Measurements from ENCODE around the gene ATAD3A. TPM values are rescaled to one million over a fixed set of nuclear protein-coding genes. Genes with fewer than 3 reads are reported as not detected.

Gene ATAD3A
- total and polyA plus RNA-seq, 2 of the 4 experiments (the other 2 are of a cell fraction): 27.2 to 34.0 TPM

DNA sequence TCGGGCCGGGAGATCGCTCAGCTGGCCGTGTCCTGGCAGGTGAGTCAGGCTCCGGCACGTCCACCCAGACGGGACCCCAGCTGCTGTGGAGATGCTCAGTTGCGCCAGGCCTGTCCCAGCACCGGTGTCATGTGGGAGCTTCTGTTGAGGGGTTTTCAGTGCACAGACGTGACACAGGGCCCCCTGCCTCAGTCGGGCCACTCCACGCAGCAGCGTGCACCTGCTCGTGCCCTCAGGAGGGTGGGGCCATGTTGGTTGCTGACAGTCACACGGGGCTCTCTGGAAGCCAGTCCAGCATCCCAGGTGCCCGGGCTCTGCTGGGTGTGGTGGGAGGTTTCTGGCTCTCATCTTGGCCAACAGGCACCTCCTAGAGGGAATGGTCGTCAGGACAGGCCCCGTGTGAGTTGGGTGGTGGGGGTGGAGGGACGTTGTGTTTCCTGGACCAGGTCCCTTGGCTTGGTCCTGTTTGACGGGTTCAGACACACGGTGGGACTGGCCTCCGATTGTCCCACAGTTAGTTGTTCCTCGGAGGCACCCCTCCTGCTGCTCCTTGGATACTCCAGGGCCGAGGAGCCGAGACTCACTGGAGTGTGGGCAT is 21.2 kb upstream of the ATAD3A start:
- in situ Hi-C loops (cut with MboI; ENCODE audit: low sequenced_read_pairs) (no loop called here), dilution Hi-C loops (cut with HindIII; ENCODE audit: low sequenced_read_pairs, unreplicated experiment) (no loop called here), intact Hi-C loops (cut with micrococcal nuclease) (no loop called here)
- Histone ChIP-seq H3K4me2 (ENCODE audit: low read depth, low read length) (no peak overlapping the region), H3K4ac (ENCODE audit: low read depth, low read length) (no peak overlapping the region), H3K79me1 (ENCODE audit: low read depth in 1 of 2, low read length in 2 of 2) (peaks cover 3 to 4% of the 10 kb centered on the region in 2 experiments; a peak in 2 of 4 replicates), H2BK20ac (ENCODE audit: low read depth, low read length) (no peak overlapping the region), H3K4me3 (ENCODE audit: insufficient read depth, low read depth, low read length) (no peak overlapping the region), H3K14ac (replicated peaks; ENCODE audit: low read depth, low read length) (no peak overlapping the region), H3K9me3 (ENCODE audit: control insufficient read depth, insufficient read depth, low read length) (no peaks in the 10 kb centered on the region; the same call in none of the 2 replicates), H3K4me1 (ENCODE audit: control insufficient read depth, insufficient read depth, low read length) (no peaks in the 10 kb centered on the region), H3K9ac (ENCODE audit: low read depth, low read length) (no peak overlapping the region), H2AK9ac (replicated peaks; ENCODE audit: low read depth, low read length, poor library complexity) (no peak overlapping the region), H4K5ac (ENCODE audit: low read depth, low read length) (no peak overlapping the region), H3K9me1 (ENCODE audit: insufficient read depth, low read length) (no peaks in the 10 kb centered on the region), H3K27me3 (ENCODE audit: control insufficient read depth, insufficient read depth, low read length) (no peaks in the 10 kb centered on the region), H2AFZ (replicated peaks; ENCODE audit: low read length, poor library complexity) (no peak overlapping the region), H2BK15ac (ENCODE audit: low read depth, low read length) (no peak overlapping the region), H4K20me1 (ENCODE audit: insufficient read depth, low read length) (no peaks in the 10 kb centered on the region), H4K91ac (ENCODE audit: insufficient read depth, low read depth, low read length) (no peak overlapping the region), H2BK120ac (ENCODE audit: low read depth, low read length) (no peak overlapping the region), H3K27ac (ENCODE audit: insufficient read depth, low read length) (no peak overlapping the region), H3K18ac (ENCODE audit: low read depth, low read length) (no peak overlapping the region), H4K8ac (ENCODE audit: low read depth in 2 of 2, low read length in 2 of 2) (no peak overlapping the region), H2AK5ac (ENCODE audit: low read depth, low read length) (no peak overlapping the region), H3K23ac (ENCODE audit: low read depth, low read length) (no peak overlapping the region), H3K56ac (ENCODE audit: extremely low read depth, insufficient read depth, low read length) (no peak overlapping the region), H3K36me3 (ENCODE audit: control insufficient read depth, insufficient read depth, low read length) (peaks cover 60% of the 10 kb centered on the region), H2BK5ac (ENCODE audit: low read depth, low read length, poor library complexity, severe bottlenecking) (no peak overlapping the region)
- ChIA-PET CTCF (no interaction called here), POLR2A (ENCODE audit: unreplicated experiment) (no interaction called here)
- DNase-seq (no peak), ATAC-seq (ENCODE audit: low read depth) (no peak)
- TF ChIP-seq, protein P1, sequence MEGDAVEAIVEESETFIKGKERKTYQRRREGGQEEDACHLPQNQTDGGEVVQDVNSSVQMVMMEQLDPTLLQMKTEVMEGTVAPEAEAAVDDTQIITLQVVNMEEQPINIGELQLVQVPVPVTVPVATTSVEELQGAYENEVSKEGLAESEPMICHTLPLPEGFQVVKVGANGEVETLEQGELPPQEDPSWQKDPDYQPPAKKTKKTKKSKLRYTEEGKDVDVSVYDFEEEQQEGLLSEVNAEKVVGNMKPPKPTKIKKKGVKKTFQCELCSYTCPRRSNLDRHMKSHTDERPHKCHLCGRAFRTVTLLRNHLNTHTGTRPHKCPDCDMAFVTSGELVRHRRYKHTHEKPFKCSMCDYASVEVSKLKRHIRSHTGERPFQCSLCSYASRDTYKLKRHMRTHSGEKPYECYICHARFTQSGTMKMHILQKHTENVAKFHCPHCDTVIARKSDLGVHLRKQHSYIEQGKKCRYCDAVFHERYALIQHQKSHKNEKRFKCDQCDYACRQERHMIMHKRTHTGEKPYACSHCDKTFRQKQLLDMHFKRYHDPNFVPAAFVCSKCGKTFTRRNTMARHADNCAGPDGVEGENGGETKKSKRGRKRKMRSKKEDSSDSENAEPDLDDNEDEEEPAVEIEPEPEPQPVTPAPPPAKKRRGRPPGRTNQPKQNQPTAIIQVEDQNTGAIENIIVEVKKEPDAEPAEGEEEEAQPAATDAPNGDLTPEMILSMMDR (conservative IDR thresholded peaks at IDR 0.05; ENCODE audit: low read depth, low read length): no peak
- TF ChIP-seq RFX5 (IDR thresholded peaks at IDR 0.05; ENCODE audit: low read depth, low read length) (no peak), NFE2L2 (IDR thresholded peaks at IDR 0.05; ENCODE audit: low read depth, low read length) (no peak), POLR2A (IDR thresholded peaks at IDR 0.05; ENCODE audit: low read depth, low read length) (no peak), RAD21 (IDR thresholded peaks at IDR 0.05; ENCODE audit: low read length) (no peak), MXI1 (IDR thresholded peaks at IDR 0.05; ENCODE audit: borderline replicate concordance, low read depth, low read length) (no peak), MAFK (IDR thresholded peaks at IDR 0.05; ENCODE audit: low read depth, low read length) (no peak), BHLHE40 (IDR thresholded peaks at IDR 0.05; ENCODE audit: low read depth, low read length) (no peak), RCOR1 (IDR thresholded peaks at IDR 0.05; ENCODE audit: insufficient replicate concordance, low read length) (no peak), CHD1 (IDR thresholded peaks at IDR 0.05; ENCODE audit: low read depth, low read length) (no peak), FOS (IDR thresholded peaks at IDR 0.05; ENCODE audit: low read depth, low read length) (no peak), MAZ (IDR thresholded peaks at IDR 0.05; ENCODE audit: borderline replicate concordance, low read depth, low read length) (no peak)
- TF ChIP-seq, protein P2, sequence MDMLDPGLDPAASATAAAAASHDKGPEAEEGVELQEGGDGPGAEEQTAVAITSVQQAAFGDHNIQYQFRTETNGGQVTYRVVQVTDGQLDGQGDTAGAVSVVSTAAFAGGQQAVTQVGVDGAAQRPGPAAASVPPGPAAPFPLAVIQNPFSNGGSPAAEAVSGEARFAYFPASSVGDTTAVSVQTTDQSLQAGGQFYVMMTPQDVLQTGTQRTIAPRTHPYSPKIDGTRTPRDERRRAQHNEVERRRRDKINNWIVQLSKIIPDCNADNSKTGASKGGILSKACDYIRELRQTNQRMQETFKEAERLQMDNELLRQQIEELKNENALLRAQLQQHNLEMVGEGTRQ (IDR thresholded peaks at IDR 0.05; ENCODE audit: low read depth, low read length): no peak
- TF ChIP-seq, protein P3, sequence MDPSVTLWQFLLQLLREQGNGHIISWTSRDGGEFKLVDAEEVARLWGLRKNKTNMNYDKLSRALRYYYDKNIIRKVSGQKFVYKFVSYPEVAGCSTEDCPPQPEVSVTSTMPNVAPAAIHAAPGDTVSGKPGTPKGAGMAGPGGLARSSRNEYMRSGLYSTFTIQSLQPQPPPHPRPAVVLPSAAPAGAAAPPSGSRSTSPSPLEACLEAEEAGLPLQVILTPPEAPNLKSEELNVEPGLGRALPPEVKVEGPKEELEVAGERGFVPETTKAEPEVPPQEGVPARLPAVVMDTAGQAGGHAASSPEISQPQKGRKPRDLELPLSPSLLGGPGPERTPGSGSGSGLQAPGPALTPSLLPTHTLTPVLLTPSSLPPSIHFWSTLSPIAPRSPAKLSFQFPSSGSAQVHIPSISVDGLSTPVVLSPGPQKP (IDR thresholded peaks at IDR 0.05; ENCODE audit: borderline replicate concordance, low read depth, low read length): no peak
- no TSS peak for BruUV-seq (replicated peaks)
- WGBS, 2 experiments (ENCODE audit: extremely low coverage in 2 of 2, insufficient read length in 1 of 2): 97% methylated on average over 5 of the region's 25 CpGs; no CpG with 5 or more reads in 1 of the 2 experiments

Data from IMR-90 (cell line).